HG03025 (cell line): ENCODE measurements around the gene CHAC1.

Source experiments
- ATAC-seq: cut with Tn5 transposase; IDR thresholded peaks from one replicate; pipeline ENCODE4 v1.9.1; 2021; ENCODE audit warnings: mild to moderate bottlenecking, moderate library complexity; ENCODE audit not compliant: unreplicated experiment, low FRiP score

The CHAC1 gene

DNA sequence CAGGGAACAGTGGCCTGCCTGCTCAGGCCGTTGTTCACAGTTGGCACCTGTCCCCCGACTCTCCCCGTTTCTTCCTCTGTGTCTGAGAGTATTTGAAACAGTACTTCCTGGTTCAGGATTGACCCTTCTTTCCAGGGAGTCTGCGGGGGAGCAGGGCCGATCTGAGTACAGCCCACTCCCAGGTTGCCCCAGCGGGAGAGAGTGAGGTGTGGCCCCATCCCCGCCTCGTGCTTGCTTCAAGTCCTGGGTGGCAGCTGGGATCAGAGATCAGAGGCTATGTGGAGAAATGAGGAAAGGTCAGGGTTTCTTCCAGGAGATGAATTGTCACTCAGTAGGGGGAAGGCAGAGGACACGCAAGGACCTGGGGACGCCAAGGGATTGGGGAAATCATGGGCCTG is 30.7 kb upstream of the CHAC1 start:
- no peak for ATAC-seq

GRCh38 chr15:40923551-40923950 is 29.7 kb upstream of the CHAC1 start:
- no peak for ATAC-seq

- no peak for ATAC-seq
Measured at GRCh38 chr15:40925495-40925862, 27.8 kb upstream of the CHAC1 start.

DNA sequence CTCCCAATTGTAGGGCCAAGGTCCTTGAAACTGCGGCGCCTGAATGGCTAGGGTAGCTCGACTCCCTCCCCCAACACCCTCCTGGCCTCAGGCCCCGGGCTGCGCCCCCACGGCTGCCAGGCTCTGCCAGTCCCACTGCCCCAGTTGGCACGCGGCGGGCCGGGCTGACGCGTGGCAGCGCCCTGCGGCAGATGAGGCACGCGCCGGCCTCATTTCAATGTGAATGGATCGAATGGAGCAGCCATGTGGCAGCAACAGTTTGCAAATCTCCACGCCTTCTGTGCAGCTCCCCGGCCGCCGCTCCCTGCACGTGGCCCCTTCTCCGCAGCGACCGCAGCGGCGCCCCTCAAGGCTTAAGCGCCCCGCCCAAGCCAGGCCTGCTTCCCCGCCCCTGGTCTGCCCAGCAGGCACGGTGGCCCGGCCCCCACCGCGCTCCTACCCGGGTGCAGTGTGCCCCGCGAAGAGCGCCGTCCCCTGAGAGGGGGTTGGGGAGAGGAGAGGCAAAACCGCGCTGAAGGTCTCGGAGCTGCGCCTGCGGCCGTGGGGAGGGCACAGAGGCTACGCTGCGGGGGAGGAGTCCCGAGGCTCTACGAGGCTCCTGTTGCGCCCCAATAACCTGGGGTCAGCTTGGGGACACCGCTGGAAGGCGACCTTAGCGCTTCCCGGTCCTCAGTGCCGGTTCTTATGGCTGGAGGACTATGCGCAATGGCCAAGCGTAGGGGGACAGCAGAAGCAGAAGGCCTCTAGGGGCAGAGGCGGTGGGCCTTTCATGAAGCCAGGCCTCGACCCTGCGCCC is 27.2 kb upstream of the CHAC1 start:
- ATAC-seq = no peak

DNA sequence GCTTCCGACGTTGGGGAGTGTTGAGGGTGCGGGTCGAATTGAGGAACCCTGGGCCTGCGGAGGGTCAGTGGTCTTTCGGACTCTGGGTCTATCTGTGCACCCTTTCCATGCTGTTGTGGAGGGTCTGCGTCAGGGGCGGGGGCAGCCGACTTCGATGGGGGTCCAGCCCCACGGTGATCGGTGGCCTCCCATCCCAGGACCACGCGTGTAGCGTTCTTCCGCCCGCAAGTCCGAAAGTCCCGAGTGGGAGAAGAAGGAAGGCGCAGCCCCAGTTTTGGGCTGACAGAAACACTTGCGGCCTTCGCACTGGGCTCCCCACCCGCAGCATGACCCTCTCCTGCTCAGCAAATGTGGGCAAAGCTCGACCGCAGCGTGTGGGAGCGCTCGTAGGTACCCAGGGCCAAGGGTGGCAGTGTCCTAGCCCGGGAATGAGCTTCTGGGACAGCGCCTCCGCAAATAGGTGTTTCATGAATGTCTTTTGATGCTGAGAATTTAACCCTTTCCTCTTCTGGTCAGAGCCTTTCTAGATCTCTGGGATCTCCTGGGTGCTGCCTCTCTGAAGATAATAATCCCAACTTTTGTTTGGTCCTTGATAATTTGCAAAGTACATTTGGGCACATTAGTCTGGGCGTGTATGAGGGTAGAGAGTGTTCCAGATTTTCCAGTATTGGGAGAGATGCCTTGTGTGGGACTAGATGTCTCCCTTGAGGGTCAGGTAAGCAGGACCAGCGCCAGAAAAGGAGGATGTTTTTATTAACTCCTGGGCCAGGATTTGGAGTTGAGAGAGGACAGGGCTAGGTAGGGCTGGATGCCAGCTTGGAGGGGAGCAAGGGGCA is 26.4 kb upstream of the CHAC1 start:
- ATAC-seq = no peak

- ATAC-seq = no peak
Measured at GRCh38 chr15:40927495-40927872, 25.8 kb upstream of the CHAC1 start.

DNA sequence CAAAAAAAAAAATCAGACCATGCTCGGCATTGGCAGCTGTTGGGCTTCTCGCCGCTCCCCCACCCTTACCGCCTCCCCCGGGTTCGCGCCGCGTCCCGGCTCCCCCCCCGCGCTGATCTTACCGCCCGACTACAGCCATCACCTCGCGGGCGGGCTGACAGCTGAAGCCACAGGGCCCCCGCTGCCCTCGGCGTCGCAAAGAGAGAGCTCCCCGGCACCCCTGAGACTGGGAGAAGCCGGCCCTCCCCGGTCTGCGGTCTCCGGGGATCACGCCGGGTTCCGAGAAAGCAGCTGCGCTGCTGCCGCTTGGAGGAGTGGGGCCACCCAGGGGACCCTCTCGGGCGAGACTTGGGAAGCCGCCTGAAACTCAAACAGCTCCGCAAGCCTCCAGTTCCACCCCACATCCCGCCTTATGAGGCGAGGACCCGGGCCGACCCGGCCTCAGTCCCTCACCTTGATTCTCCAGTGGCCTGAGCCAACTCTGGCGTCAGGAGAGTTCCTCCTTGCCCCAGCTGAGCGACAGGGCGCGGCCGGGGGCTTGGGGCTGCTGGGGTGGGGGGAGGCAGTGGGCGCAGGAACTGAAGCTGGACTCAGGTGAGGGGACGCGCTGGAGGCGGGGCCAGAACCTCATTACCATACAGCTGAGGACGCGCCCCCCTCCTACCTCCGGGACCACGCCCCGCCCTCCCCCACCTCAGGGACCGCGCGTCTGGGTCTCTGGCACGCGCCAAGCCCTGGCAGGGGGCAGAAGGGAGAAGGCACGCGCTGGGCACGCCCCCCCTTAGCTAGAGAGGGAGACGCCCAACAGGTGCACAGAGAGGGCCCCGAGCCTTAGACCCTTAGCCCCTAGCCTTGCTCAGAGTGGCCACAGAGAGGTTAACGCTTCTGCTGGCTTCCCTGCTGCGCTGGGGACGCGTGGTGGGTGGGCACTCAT is 25.1 kb upstream of the CHAC1 start:
- no peak for ATAC-seq

DNA sequence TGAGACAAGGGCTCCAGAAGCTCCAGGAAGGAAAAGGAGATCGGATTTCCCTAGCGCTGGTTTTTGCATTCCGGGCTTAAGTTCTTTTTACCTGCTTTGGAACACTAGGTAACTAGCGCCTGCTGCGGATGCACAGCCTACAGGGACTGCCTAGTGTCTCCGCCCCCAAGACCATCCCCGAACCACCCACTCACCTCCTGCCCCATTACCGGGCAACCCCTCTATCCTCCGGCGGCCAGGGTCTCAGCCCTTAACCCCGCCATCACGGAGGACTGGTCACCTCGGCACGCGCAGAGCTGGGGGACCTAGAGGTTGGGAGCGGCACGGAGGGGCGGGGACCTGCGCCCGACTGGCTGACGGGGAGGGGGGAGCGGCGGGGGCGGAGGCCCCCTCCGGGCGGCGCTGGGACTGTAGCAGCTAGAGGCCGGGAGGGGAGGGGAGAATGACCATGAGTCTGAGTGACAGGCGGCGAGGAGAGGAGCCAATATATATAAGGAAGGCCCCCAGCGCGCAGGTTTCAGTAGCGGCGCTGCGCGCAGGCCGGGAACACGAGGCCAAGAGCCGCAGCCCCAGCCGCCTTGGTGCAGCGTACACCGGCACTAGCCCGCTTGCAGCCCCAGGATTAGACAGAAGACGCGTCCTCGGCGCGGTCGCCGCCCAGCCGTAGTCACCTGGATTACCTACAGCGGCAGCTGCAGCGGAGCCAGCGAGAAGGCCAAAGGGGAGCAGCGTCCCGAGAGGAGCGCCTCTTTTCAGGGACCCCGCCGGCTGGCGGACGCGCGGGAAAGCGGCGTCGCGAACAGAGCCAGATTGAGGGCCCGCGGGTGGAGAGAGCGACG is 24.2 kb upstream of the CHAC1 start, which contains the start of gene DLL4:
Gene DLL4 (plus strand): TSS at position 520 of the 839 bp plus-strand sequence. CDS start 329 bp downstream, outside the sequence.
- no peak for ATAC-seq

GRCh38 chr15:40929660-40930429 is 23.4 kb upstream of the CHAC1 start:
- ATAC-seq = no peak

- no peak for ATAC-seq
Measured at GRCh38 chr15:40930430-40931299, 22.6 kb upstream of the CHAC1 start.

DNA sequence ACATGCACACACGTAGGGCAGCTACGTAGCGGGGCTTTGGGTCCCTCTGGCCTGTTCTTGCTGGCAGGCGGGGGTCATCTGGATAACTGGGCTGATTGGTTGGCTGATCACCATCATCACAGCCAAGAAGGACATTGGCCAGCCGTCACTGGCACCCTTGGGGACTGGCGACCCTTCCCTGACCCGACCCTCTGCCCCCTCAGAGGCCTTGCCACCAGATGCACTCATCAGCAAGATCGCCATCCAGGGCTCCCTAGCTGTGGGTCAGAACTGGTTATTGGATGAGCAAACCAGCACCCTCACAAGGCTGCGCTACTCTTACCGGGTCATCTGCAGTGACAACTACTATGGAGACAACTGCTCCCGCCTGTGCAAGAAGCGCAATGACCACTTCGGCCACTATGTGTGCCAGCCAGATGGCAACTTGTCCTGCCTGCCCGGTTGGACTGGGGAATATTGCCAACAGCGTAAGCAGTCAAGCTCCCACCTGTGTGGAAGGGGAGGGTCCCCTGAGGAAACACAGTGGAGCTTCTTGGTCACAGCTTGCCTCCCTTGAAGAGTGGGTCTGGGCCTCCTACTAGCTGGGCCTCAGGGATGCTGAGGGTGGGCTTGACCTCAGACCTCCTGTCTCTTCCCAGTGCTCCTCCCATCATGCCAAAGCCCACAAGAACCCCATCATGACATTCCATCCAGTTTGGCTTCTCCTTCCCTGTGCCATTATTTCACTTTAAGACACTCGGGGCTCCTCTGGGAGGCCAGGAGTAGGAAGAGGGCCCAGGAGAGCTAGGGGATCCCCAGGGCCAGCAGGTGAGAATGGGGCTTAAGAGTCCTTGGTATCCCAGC is 21.8 kb upstream of the CHAC1 start:
- ATAC-seq = no peak

DNA sequence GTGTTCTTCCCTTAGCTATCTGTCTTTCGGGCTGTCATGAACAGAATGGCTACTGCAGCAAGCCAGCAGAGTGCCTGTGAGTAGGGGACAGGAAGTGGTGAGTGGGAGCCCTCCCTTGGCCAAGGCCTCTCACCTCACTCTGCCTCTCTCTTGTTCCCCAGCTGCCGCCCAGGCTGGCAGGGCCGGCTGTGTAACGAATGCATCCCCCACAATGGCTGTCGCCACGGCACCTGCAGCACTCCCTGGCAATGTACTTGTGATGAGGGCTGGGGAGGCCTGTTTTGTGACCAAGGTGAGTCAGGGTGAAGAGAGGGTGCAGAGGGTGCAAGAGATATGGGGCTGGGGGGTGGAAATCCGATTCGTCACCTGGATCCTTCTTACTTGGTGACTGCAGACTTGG is 21.1 kb upstream of the CHAC1 start:
- no peak for ATAC-seq

- ATAC-seq = no peak
Measured at GRCh38 chr15:40932649-40933516, 20.4 kb upstream of the CHAC1 start.

GRCh38 chr15:40933517-40933902 is 19.8 kb upstream of the CHAC1 start:
- ATAC-seq = no peak

DNA sequence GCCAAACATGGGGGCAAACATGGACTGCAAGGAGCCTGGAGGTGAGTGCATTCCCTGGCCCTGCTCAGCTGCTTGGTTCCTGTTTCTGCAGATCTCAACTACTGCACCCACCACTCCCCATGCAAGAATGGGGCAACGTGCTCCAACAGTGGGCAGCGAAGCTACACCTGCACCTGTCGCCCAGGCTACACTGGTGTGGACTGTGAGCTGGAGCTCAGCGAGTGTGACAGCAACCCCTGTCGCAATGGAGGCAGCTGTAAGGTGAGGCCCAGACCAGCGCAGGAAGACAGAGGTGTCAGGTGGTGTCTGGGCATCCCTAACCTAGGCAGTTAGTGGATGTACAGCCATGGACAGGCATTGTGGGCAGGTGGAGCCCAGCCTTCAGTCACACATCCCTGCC is 18.8 kb upstream of the CHAC1 start:
- ATAC-seq = no peak

DNA sequence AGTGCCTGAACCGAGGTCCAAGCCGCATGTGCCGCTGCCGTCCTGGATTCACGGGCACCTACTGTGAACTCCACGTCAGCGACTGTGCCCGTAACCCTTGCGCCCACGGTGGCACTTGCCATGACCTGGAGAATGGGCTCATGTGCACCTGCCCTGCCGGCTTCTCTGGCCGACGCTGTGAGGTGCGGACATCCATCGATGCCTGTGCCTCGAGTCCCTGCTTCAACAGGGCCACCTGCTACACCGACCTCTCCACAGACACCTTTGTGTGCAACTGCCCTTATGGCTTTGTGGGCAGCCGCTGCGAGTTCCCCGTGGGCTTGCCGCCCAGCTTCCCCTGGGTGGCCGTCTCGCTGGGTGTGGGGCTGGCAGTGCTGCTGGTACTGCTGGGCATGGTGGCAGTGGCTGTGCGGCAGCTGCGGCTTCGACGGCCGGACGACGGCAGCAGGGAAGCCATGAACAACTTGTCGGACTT is 17.0 kb upstream of the CHAC1 start:
- ATAC-seq = no peak
